GM13977 (cell line): ENCODE data around the gene HBP1.
"Not testable (repeated sequence)": the region's sequence is repeated elsewhere in the genome, so short reads cannot be mapped to it uniquely, and the experiment has no call there.

Experiments used
- DNase-seq: peaks from one replicate; pipeline ENCODE4 v3.0.0; 2012; ENCODE audit warnings: low spot score
- CTCF ChIP-seq: IDR thresholded peaks from 2 replicates; pipeline ENCODE4 v1.5.1; 2012; ENCODE audit warnings: mild to moderate bottlenecking, control low read depth; ENCODE audit not compliant: insufficient read depth; ENCODE audit errors: extremely low read depth, missing control alignments
- in situ Hi-C: fragments of 300-500 bp; cut with MboI; formaldehyde crosslinking; loops from one replicate; pipeline ENCODE4 v1.12.0; 2022; ENCODE audit warnings: low sequenced_read_pairs, low pct_unique_long_range_greater_than_20kb, mixed read lengths, inconsistent platforms; ENCODE audit not compliant: unreplicated experiment

Gene HBP1

GRCh38 chr7:107244613-107245012 is 75.8 kb downstream of the HBP1 start:
- in situ Hi-C loops, result no loop called here
- TF ChIP-seq CTCF, result no peak

GRCh38 chr7:107246836-107247235 is 78.0 kb downstream of the HBP1 start:
- in situ Hi-C loops, DNase-seq: not testable (repeated sequence)

More at GRCh38 chr7:107244613-107245012, 75.8 kb downstream of the HBP1 start:
- no peak for DNase-seq

- in situ Hi-C loops, result no loop called here
- DNase-seq, result no peak
- no peak for TF ChIP-seq CTCF
These were observed 79.9 kb downstream of the HBP1 start for GRCh38 chr7:107248551-107249316.

- in situ Hi-C loops, result no loop called here
- no peak for TF ChIP-seq CTCF
- DNase-seq, result no peak
These were observed 83.2 kb downstream of the HBP1 start for GRCh38 chr7:107251963-107252362.
